Adrenal gland (tissue), 5 donors: ENCODE measurements around the gene TAAR1.

Experiments used
- POLR2A ChIP-seq, 2 donors: fragments of 450-650 bp; IDR thresholded peaks; one replicate each; pipeline ENCODE4 v1.6.1; 2017; ENCODE audit warnings: antibody characterized with exemption in 2 of 2, mild to moderate bottlenecking in 2 of 2, moderate library complexity in 1 of 2
- TF ChIP-seq, protein P1 (sequence below), 6 experiments: fragments of 450-650 bp in 4 of 6; fragments of 200-600 bp in 2 of 6; sonication (generic) in 1 of 6; IDR thresholded peaks; 1 replicate in 5 of 6; 2 replicates in 1 of 6; pipeline versions ENCODE4 v1.5.1 to v1.8.0; 2016 to 2021; ENCODE audit warnings: antibody characterized with exemption in 6 of 6, mild to moderate bottlenecking in 2 of 6, moderate library complexity in 1 of 6
- donor health status: DM: no; HTN: no; CAD: no.

DNA sequence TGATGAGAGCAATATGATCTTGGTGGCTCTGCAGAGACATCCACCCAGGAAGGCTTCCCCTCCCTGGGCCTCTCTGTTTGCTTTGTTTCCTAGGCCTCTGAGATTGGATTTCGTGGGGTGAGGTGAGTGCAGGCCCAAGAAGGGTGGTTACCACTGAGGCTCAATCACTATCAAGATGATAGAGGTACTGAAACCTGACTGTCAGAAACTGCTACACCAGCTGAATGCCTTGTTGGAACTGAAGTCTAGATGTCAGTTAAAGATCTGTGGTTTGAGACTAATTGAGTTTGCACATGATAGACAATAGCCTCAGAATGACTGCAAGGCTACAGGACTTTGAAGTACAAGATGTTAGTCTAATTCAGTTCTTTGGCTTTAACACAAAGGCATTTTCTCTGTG lies 39.6 kb upstream of the TAAR1 start:
- TF ChIP-seq, protein P1, sequence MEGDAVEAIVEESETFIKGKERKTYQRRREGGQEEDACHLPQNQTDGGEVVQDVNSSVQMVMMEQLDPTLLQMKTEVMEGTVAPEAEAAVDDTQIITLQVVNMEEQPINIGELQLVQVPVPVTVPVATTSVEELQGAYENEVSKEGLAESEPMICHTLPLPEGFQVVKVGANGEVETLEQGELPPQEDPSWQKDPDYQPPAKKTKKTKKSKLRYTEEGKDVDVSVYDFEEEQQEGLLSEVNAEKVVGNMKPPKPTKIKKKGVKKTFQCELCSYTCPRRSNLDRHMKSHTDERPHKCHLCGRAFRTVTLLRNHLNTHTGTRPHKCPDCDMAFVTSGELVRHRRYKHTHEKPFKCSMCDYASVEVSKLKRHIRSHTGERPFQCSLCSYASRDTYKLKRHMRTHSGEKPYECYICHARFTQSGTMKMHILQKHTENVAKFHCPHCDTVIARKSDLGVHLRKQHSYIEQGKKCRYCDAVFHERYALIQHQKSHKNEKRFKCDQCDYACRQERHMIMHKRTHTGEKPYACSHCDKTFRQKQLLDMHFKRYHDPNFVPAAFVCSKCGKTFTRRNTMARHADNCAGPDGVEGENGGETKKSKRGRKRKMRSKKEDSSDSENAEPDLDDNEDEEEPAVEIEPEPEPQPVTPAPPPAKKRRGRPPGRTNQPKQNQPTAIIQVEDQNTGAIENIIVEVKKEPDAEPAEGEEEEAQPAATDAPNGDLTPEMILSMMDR (IDR thresholded peaks at IDR 0.05): no peak
- TF ChIP-seq POLR2A (IDR thresholded peaks at IDR 0.05): no peak
